Osteoblast (primary cell): Measurements from ENCODE around the gene WASHC4. TPM values are rescaled to one million over a fixed set of nuclear protein-coding genes. Genes with fewer than 3 reads are reported as not detected.

Experiments
- DNase-seq: peaks from one replicate; pipeline ENCODE4 v3.0.0; 2011; ENCODE audit warnings: low spot score, mixed read lengths; ENCODE audit not compliant: insufficient read length; ENCODE audit errors: missing footprints
- H2AFZ ChIP-seq: 2 replicates; pipeline ENCODE4 v1.6.0; 2011; ENCODE audit warnings: mild to moderate bottlenecking, low read length
- H3K27ac ChIP-seq: 2 replicates; pipeline ENCODE4 v1.5.1; 2011; ENCODE audit warnings: mild to moderate bottlenecking, low read depth, low read length, moderate library complexity
- H3K27me3 ChIP-seq: 2 replicates; pipeline ENCODE4 v1.6.0; 2012; ENCODE audit warnings: mild to moderate bottlenecking, control low read depth, inconsistent platforms, low read length, moderate library complexity; ENCODE audit not compliant: insufficient read depth
- H3K36me3 ChIP-seq: 2 replicates; pipeline ENCODE4 v1.5.1; 2011; ENCODE audit warnings: mild to moderate bottlenecking, low read length, control low read depth, moderate library complexity; ENCODE audit not compliant: insufficient read depth
- H3K4me1 ChIP-seq: 2 replicates; pipeline ENCODE4 v1.5.1; 2011; ENCODE audit warnings: mild to moderate bottlenecking, low read length, control low read depth, moderate library complexity; ENCODE audit not compliant: insufficient read depth
- H3K4me2 ChIP-seq: 2 replicates; pipeline ENCODE4 v1.6.0; 2011; ENCODE audit warnings: mild to moderate bottlenecking, low read length; ENCODE audit not compliant: insufficient read depth
- H3K4me3 ChIP-seq: fragments of 200-600 bp; sonication (generic); 3 replicates; pipeline ENCODE4 v1.5.1; 2012; ENCODE audit warnings: mild to moderate bottlenecking, low read length, inconsistent platforms; ENCODE audit not compliant: insufficient read depth
- H3K79me2 ChIP-seq: 2 replicates; pipeline ENCODE4 v1.6.0; 2012; ENCODE audit warnings: mild to moderate bottlenecking, low read length, control low read depth, inconsistent platforms; ENCODE audit not compliant: insufficient read depth
- H3K9me3 ChIP-seq: 2 replicates; pipeline ENCODE4 v1.5.1; 2011; ENCODE audit warnings: low read depth, low read length, control low read depth
- H4K20me1 ChIP-seq: 2 replicates; pipeline ENCODE4 v1.6.0; 2012; ENCODE audit warnings: mild to moderate bottlenecking, low read length, control low read depth; ENCODE audit not compliant: insufficient read depth
- total RNA-seq: library from RNA; depleted of rRNA; stranded (reverse); fragments of >200 nt; gene quantifications from 2 replicates; pipeline ENCODE4 v1.2.3, GENCODE V29; 2012
- TF ChIP-seq, protein P1 (sequence below): IDR thresholded peaks from 2 replicates; pipeline ENCODE4 v1.5.1; 2011; ENCODE audit warnings: mild to moderate bottlenecking, low read depth, low read length, moderate library complexity; ENCODE audit errors: extremely low read depth

WASHC4 gene
- total RNA-seq, 1 donor = 124 TPM

DNA sequence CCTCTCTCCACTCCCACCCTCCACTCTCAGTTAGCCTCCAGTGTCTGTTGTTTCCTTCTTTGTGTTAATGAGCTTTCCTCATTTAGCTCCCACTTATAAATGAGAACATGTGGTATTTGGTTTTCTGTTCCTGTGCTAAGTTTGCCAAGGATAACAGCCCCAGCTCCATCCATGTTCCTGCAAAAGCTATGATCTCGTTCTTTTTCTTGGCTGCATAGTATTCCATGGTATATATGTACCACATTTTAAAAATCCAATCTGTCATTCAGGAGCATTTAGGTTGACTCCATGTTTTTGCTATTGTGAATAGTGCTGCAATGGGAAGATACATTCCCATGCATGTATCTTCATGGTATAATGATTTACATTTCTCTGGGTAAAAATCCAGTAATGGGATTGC is 2.8 kb upstream of the WASHC4 start:
- no peaks in the 10 kb centered on the region for H3K9me3 ChIP-seq
- peaks cover 12% of the 10 kb centered on the region for H4K20me1 ChIP-seq
- H3K4me3 ChIP-seq = no peak overlapping the region
- H3K36me3 ChIP-seq = no peaks in the 10 kb centered on the region
- no peak overlapping the region for H2AFZ ChIP-seq
- no peaks in the 10 kb centered on the region for H3K27me3 ChIP-seq
- peaks cover 21% of the 10 kb centered on the region for H3K4me1 ChIP-seq
- no peak overlapping the region for H3K27ac ChIP-seq
- peaks cover 21% of the 10 kb centered on the region for H3K79me2 ChIP-seq
- no peak for DNase-seq
- TF ChIP-seq, protein P1, sequence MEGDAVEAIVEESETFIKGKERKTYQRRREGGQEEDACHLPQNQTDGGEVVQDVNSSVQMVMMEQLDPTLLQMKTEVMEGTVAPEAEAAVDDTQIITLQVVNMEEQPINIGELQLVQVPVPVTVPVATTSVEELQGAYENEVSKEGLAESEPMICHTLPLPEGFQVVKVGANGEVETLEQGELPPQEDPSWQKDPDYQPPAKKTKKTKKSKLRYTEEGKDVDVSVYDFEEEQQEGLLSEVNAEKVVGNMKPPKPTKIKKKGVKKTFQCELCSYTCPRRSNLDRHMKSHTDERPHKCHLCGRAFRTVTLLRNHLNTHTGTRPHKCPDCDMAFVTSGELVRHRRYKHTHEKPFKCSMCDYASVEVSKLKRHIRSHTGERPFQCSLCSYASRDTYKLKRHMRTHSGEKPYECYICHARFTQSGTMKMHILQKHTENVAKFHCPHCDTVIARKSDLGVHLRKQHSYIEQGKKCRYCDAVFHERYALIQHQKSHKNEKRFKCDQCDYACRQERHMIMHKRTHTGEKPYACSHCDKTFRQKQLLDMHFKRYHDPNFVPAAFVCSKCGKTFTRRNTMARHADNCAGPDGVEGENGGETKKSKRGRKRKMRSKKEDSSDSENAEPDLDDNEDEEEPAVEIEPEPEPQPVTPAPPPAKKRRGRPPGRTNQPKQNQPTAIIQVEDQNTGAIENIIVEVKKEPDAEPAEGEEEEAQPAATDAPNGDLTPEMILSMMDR = no peak
- H3K4me2 ChIP-seq = no peak overlapping the region

DNA sequence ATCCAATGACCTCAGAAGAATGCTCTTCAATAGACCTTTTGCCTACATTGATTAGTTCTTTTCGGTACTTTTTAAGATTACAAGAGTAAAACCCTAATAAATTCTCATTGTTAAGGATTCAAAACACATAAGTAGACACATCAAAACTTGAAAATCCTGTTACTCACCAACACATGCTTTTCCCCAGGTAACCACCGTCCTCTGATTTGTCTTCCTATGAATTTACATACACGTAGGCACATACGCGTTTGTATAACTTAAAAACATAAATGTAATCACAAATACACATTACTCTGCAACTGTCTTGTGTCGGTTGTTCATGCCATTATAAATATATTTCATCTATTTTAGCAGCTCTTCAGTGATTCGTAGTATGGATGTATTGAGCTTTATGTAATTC is 910 bp upstream of the WASHC4 start:
- H3K27me3 ChIP-seq = no peaks in the 10 kb centered on the region
- H3K9me3 ChIP-seq = no peaks in the 10 kb centered on the region
- peaks cover 2% of the 10 kb centered on the region for H3K36me3 ChIP-seq
- H3K4me3 ChIP-seq = peak overlapping the region; percentile 94
- H3K4me2 ChIP-seq = peak overlapping the region; percentile 99
- peak overlapping the region; percentile 99 for H2AFZ ChIP-seq
- TF ChIP-seq, protein P1 = no peak
- no peak for DNase-seq
- peaks cover 26% of the 10 kb centered on the region for H3K4me1 ChIP-seq
- H3K27ac ChIP-seq = no peak overlapping the region
- H3K79me2 ChIP-seq = peaks cover 40% of the 10 kb centered on the region
- peaks cover 22% of the 10 kb centered on the region for H4K20me1 ChIP-seq

DNA sequence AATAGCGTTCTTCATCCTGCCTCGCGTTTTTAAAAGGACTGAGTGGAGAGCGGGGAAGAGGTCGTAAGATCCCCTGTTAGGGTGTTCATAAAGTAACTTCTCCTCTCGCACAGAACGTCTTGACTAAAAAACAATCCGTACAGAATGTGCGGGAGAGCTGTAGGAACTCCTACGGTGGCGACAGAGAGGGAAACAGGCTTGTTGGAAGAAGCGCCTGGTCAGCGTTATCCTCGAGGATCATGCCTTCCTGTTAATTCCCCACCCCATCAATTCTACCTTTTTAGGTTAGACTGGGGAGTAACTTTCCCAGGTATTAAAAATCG is 399 bp upstream of the WASHC4 start:
- Histone ChIP-seq H3K27me3 (no peaks in the 10 kb centered on the region), H3K4me3 (peak overlapping the region; percentile 94), H3K79me2 (peaks cover 45% of the 10 kb centered on the region), H3K4me1 (peaks cover 26% of the 10 kb centered on the region), H3K36me3 (peaks cover 7% of the 10 kb centered on the region), H4K20me1 (peaks cover 22% of the 10 kb centered on the region), H3K9me3 (no peaks in the 10 kb centered on the region), H3K4me2 (peak overlapping the region; percentile 99), H3K27ac (peak overlapping the region; percentile 85), H2AFZ (peak overlapping the region; percentile 99)
- peak; percentile 67 for DNase-seq
- TF ChIP-seq, protein P1 = no peak

DNA sequence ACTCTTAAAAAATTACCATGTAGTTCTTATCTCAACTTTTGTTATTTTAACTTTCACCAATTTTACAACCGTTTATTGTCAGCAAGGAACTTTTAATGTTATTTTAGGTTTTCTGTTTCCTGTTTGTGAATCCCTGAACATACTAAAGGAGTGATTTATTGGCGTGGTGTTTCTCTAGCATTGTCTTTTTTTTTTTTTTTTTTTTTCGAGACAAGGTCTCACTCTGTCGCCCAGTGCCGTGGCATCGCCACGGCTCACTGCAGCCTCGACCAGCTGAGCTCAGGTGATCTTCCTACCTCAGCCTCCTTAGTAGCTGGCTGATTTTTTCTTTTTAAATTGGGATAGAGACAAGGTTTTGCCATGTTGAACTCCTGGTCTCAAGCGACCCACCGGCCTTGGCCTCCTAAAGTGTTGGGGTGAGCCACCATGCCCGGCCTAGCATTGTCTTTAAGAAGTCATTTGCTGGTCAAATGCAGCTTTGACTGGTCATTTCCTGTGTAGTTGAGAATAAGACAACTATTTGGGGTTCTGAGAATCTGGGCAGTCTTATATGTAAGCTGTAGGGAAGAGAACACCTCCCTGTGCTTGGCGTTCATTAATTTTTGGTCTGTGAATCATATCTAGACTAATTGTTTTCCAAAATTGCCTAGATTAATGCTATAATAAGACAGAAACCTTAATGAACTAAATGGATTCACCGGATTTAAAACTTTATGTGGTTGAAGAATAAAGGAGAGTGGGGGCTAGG is 2.1 kb downstream of the WASHC4 start:
- H4K20me1 ChIP-seq = peaks cover 31% of the 10 kb centered on the region
- H3K4me1 ChIP-seq = peaks cover 26% of the 10 kb centered on the region
- peaks cover 67% of the 10 kb centered on the region for H3K79me2 ChIP-seq
- TF ChIP-seq, protein P1 = no peak
- no peak for DNase-seq
- peak overlapping the region; percentile 94 for H3K4me3 ChIP-seq
- H3K27me3 ChIP-seq = no peaks in the 10 kb centered on the region
- peak overlapping the region; percentile 6 for H2AFZ ChIP-seq
- peaks cover 26% of the 10 kb centered on the region for H3K36me3 ChIP-seq
- peak overlapping the region; percentile 99 for H3K4me2 ChIP-seq
- peak overlapping the region; percentile 85 for H3K27ac ChIP-seq
- no peaks in the 10 kb centered on the region for H3K9me3 ChIP-seq
